NK-92 treated with Interleukin-12 subunit alpha and Interleukin-12 subunit beta, amount 100 ng/mL, for 24 hours (cell line): ENCODE data around the gene CDH19.

Source experiments
- DNase-seq: peaks from one replicate; lab custom pipeline; 2025; lab: John Stamatoyannopoulos, UW

Gene CDH19

GRCh38 chr18:66457245-66457644 is 146.6 kb downstream of the CDH19 start:
- no peak for DNase-seq
